Stimulated activated CD8-positive, alpha-beta memory T cell treated with anti-CD3 and anti-CD28 coated beads, Interleukin-2, amount 100 ng/mL, for 48 hours (primary cell): Measurements from ENCODE around the gene MRAS.
"Not testable (repeated sequence)": the region's sequence is repeated elsewhere in the genome, so short reads cannot be mapped to it uniquely, and the experiment has no call there.

Source experiments
- DNase-seq, 2 donors: peaks; one replicate each; pipeline ENCODE4 v3.0.0-alpha.2; 2020; ENCODE audit warnings: low read depth in 2 of 2

Gene MRAS

GRCh38 chr3:138445236-138445635, 96.9 kb downstream of the MRAS start:
- no peak for DNase-seq

GRCh38 chr3:138445654-138446053, 97.3 kb downstream of the MRAS start:
- DNase-seq = no peak

GRCh38 chr3:138448631-138449030, 100.3 kb downstream of the MRAS start:
- DNase-seq = no peak

- DNase-seq = no peak
These were observed 101.1 kb downstream of the MRAS start for GRCh38 chr3:138449490-138449889.

- no peak for DNase-seq
These were observed 101.8 kb downstream of the MRAS start for GRCh38 chr3:138450181-138450580.

DNA sequence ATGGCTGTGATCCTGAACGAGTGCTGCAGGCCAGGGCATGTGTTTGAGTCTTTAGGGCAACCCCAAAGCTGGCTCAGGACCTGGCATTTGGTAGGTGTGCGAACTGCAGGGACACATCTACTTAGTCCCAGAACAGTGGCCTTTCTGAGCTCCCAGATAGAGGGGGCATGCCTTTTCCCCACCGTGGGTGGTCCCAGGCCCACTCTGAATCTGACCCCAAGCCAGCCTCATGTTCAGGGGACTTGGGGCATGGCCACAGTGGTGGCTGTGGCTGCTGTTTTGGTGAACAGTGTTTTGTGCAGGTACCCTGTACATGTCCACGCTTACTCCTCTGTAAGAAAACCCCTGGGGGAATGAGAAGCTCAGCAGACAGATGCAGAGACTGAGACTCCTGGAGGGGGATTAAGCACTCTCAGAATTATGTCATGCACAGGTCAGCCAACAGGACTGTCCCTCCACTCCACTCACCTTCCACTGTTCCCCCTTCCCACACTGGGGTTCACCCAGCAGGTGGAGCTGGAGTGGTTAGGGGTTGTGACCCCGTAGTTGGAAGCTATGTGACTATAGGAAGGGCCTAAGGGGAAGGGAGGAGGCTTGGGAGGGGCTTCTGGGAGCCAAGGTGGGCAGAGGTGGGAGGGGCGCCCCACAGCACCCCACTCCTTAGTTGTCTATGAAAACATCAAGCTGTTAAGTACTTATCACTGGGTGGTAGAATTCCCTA, 102.5 kb downstream of the MRAS start:
- no peak for DNase-seq

DNA sequence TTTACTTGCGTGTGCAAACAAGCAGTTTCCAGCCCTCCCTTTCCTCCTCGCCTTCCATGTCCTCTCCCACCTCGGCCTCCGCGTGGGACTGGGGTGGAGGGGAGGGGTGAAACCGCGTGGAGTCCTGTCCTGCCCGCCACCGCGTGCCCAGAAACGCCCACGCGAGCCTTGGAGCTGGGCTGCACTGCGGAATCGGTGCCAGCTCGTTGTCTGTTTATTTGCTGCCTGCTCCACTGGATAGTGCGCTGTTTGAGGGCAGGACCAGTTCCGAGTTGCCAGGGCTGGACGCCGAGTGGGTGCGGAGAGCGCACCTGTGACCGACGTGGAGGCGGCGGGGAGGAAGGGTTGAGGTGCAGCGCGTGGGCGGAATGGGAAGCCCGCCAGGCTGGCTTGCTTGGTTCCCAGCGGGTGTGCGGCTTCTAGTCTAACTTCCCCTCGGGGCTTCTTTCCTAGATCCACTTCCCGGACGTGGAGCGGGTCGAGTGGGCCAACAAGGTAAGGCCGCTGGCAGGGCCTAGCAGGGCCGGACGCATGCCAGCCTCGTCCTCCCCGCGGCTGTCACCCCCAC, 103.3 kb downstream of the MRAS start:
- no peak for DNase-seq

DNA sequence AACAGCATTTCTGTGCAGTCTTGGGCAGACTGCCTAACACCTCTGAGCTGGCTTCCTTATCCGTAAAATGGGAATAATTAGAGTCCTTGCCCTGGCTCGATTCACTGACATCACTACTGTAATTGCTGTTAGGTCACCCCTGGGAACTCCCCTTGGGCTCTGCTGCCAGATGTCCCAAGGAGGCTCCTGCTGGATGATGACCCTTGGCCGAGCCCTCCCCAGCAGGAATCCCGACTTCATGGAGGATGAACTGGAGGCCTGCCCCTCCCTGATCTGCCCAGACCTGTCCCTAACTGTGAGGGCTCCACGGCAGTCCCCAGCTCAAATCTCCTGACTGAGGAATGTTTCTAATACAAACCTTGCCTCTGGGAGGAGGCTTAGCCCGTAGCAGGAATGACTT, 104.1 kb downstream of the MRAS start:
- DNase-seq = no peak

DNA sequence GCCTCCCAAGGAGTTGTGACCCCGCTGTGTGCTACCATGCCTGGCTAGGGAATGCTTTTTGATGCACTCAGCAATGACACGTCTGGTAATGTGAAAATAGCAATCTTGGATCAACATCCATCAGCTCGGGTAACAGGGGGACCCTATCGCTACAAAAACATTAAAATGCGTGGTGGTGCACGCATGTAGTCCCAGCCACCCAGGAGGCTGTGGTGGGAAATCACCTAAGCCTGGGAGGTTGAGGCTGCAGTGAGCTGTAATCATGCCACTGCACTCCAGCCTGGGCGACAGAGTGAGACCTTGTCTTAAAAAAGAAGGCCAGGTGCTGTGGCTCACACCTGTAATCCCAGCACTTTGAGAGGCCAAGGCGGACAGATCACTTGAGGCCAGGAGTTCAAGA, 105.6 kb downstream of the MRAS start:
- DNase-seq = not testable (repeated sequence)
